ENCODE measurements around the gene N4BP3.

Gene N4BP3

GRCh38 chr5:178152491-178153444 lies 39.4 kb downstream of the N4BP3 start:
- DNase-seq = no peak

- DNase-seq = peak; percentile 99
Observed at GRCh38 chr5:178153530-178154340, 40.4 kb downstream of the N4BP3 start, which contains the start of gene NHP2. TSS of gene NHP2 (minus strand) at chr5:178153885. CDS start at chr5:178153817, 68 bp downstream.

GRCh38 chr5:178155065-178155464 lies 41.7 kb downstream of the N4BP3 start:
- no peak for DNase-seq

GRCh38 chr5:178160176-178160575 lies 46.8 kb downstream of the N4BP3 start:
- DNase-seq = no peak

GRCh38 chr5:178162481-178162880 lies 49.1 kb downstream of the N4BP3 start:
- no peak for DNase-seq

- DNase-seq = peak; percentile 92
Observed at GRCh38 chr5:178163772-178164735, 50.7 kb downstream of the N4BP3 start.

GRCh38 chr5:178165581-178165980 lies 52.2 kb downstream of the N4BP3 start:
- no peak for DNase-seq

- DNase-seq = no peak
Observed at GRCh38 chr5:178170455-178170854, 57.1 kb downstream of the N4BP3 start.

- DNase-seq = no peak
Observed at GRCh38 chr5:178174456-178174855, 61.1 kb downstream of the N4BP3 start.
